HepG2 (cell line): ENCODE measurements around the gene RAPGEF5. TPM values are rescaled to one million over a fixed set of nuclear protein-coding genes. Genes with fewer than 3 reads are reported as not detected.

Experiments
- ARID3A ChIP-seq: IDR thresholded peaks from 2 replicates; pipeline ENCODE4 v1.6.1; 2012; ENCODE audit warnings: low read depth, low read length, improper control_type of control experiment
- ARNTL ChIP-seq: sonication (generic); formaldehyde crosslinking; IDR thresholded peaks from 2 replicates; pipeline ENCODE4 v1.4.0; 2020; ENCODE audit warnings: mild to moderate bottlenecking, missing genetic modification reagents
- ATF3 ChIP-seq: sonication (generic); formaldehyde crosslinking; IDR thresholded peaks from 2 replicates; pipeline ENCODE4 v1.4.0; 2020; ENCODE audit warnings: missing genetic modification reagents
- ATRX ChIP-seq: sonication (generic); formaldehyde crosslinking; IDR thresholded peaks from 2 replicates; pipeline ENCODE4 v1.4.0; 2020; ENCODE audit warnings: missing genetic modification reagents, borderline replicate concordance
- BHLHE40 ChIP-seq: IDR thresholded peaks from 2 replicates; pipeline ENCODE4 v1.6.1; 2011; ENCODE audit warnings: low read length, improper control_type of control experiment
- EP300 ChIP-seq, 3 experiments: sonication (generic) in 1 of 3; formaldehyde crosslinking in 1 of 3; IDR thresholded peaks; 2 replicates each; pipeline versions ENCODE4 v1.5.1 to v1.6.1; 2011 to 2020; ENCODE audit warnings: low read depth in 2 of 3, low read length in 2 of 3, borderline replicate concordance in 1 of 3, improper control_type of control experiment in 1 of 3, mild to moderate bottlenecking in 1 of 3, missing genetic modification reagents in 1 of 3, moderate library complexity in 1 of 3
- GABPA ChIP-seq, 2 experiments: IDR thresholded peaks; 2 replicates each; pipeline ENCODE4 v1.6.1; 2011 to 2016; ENCODE audit warnings: low read depth in 2 of 2, low read length in 1 of 2, missing biosample characterization in 1 of 2, missing genetic modification characterization in 1 of 2
- IRX3 ChIP-seq: sonication (generic); formaldehyde crosslinking; IDR thresholded peaks from 2 replicates; pipeline ENCODE4 v1.8.1; 2023; ENCODE audit warnings: mild to moderate bottlenecking, low read depth, missing genetic modification reagents, borderline replicate concordance
- MATR3 ChIP-seq: sonication (generic); formaldehyde crosslinking; IDR thresholded peaks from 2 replicates; pipeline ENCODE4 v1.4.0; 2020; ENCODE audit warnings: missing genetic modification reagents
- ONECUT2 ChIP-seq: sonication (generic); formaldehyde crosslinking; IDR thresholded peaks from 2 replicates; pipeline ENCODE4 v1.4.0; 2020; ENCODE audit warnings: missing genetic modification reagents
- SP5 ChIP-seq: IDR thresholded peaks from 2 replicates; pipeline ENCODE4 v1.6.1; 2016; ENCODE audit warnings: low read depth, borderline replicate concordance
- STAT6 ChIP-seq: sonication (generic); formaldehyde crosslinking; IDR thresholded peaks from 2 replicates; pipeline ENCODE4 v1.4.0; 2020; ENCODE audit warnings: missing genetic modification reagents, mild to moderate bottlenecking, borderline replicate concordance
- ZFP91 ChIP-seq: sonication (generic); formaldehyde crosslinking; IDR thresholded peaks from 2 replicates; pipeline ENCODE4 v1.9.0; 2022; ENCODE audit warnings: missing genetic modification reagents, mild to moderate bottlenecking, borderline replicate concordance
- ZIK1 ChIP-seq: sonication (generic); formaldehyde crosslinking; IDR thresholded peaks from 2 replicates; pipeline ENCODE4 v1.5.0; 2020; ENCODE audit warnings: mild to moderate bottlenecking, low read depth, missing genetic modification reagents, borderline replicate concordance
- ZMYM2 ChIP-seq: sonication (generic); formaldehyde crosslinking; IDR thresholded peaks from 2 replicates; pipeline ENCODE4 v1.8.0; 2022; ENCODE audit warnings: mild to moderate bottlenecking, missing genetic modification reagents
- ZMYM4 ChIP-seq: sonication (generic); formaldehyde crosslinking; IDR thresholded peaks from 2 replicates; pipeline ENCODE4 v1.8.1; 2023; ENCODE audit warnings: mild to moderate bottlenecking, missing genetic modification reagents
- ZNF292 ChIP-seq: sonication (generic); formaldehyde crosslinking; IDR thresholded peaks from 2 replicates; pipeline ENCODE4 v1.8.1; 2022; ENCODE audit warnings: mild to moderate bottlenecking, low read depth, missing genetic modification reagents, borderline replicate concordance
- ZNF34 ChIP-seq: sonication (generic); formaldehyde crosslinking; IDR thresholded peaks from 2 replicates; pipeline ENCODE4 v1.4.0; 2020; ENCODE audit warnings: mild to moderate bottlenecking, missing genetic modification reagents, borderline replicate concordance
- polyA plus RNA-seq, 8 experiments: library from polyadenylated mRNA; depleted of rRNA in 3 of 8; stranded (reverse) in 7 of 8; unstranded in 1 of 8; fragments of >200 nt; fragmentation: Illumina TruSeq in 4 of 8; extraction: Trizol in 4 of 8; gene quantifications; 2 replicates each; pipeline versions ENCODE4 v1.2.1 to v1.2.3, GENCODE V29; 2011 to 2016; ENCODE audit warnings: low read depth in 4 of 8, missing spikeins in 1 of 8, mixed read lengths in 1 of 8; ENCODE audit not compliant: insufficient read depth in 1 of 8
- total RNA-seq, 5 experiments: library from RNA; depleted of rRNA; stranded (reverse); fragments of >200 nt; fragmentation: Illumina TruSeq; extraction: Trizol; gene quantifications; 2 replicates each; pipeline ENCODE4 v1.2.3, GENCODE V29; 2016; ENCODE audit warnings: low read depth in 1 of 5
- TF ChIP-seq, protein P1 (sequence below): sonication (generic); formaldehyde crosslinking; IDR thresholded peaks from 2 replicates; pipeline ENCODE4 v1.4.0; 2020; ENCODE audit warnings: mild to moderate bottlenecking, low read depth, missing genetic modification reagents

Gene RAPGEF5
- total and polyA plus RNA-seq, 2 of the 13 experiments (the other 11 are each of a cell fraction or from before 2014, with no cell fraction given) = 17.1 to 23.4 TPM

DNA sequence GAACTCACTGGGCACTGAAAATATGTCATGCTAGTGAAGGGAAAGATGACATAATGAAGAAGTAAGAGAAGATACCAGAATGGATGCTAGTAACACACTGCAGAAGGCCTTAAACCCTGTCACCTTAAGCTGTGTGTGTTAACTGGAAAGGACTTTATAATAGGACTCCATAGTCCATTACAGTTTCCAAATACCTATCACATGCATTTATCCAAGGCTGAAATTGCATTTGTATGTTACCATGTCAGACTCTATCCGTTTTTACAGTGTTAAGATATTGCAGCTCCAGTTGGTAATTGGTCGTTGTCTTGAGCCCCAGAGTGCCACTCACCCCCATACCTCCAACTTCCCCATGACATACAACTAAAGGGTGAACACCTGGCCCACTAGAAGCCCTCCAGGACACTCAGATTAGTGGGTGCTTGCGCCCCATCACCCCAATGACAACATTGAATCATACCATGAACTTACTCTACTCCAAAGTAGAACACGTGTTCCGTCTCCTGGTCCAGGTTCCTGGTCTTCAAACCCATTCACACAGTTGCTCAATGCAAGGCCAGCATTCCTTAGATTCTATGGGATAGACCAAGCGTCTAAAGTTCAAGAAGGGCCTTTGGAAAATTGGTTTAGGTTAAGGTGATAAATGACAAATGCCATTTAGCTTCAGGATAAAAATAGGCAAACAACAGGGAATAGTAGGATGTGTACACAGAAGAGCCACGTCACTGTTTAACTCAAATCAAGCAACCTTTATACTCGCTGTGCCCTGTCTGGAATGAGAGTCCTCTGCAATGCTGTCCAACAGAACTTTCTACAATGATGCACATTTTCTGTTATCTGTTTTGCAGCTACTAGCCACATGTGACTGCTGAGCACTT lies 2.1 kb upstream of the RAPGEF5 start (continued):
- TF ChIP-seq ATF3 = peak; percentile 69; the same call in 1 of the 2 replicates
- peak; percentile 96 for TF ChIP-seq ARID3A
- no peak for TF ChIP-seq GABPA (IDR thresholded peaks at IDR 0.05; ENCODE audit: low read depth, low read length)
- TF ChIP-seq GABPA (CRISPR knock-in tag; IDR thresholded peaks at IDR 0.05; ENCODE audit: low read depth) = peak; percentile 19; the same call in 1 of the 2 replicates
- TF ChIP-seq SP5 = peak; percentile 62; the same call in 1 of the 2 replicates
- no peak for TF ChIP-seq ATRX (CRISPR knock-in tag)
- peak; percentile 49; the same call in 1 of the 2 replicates for TF ChIP-seq BHLHE40
- TF ChIP-seq IRX3 = no peak; the same call in 1 of the 2 replicates
- TF ChIP-seq ZNF292 (CRISPR knock-in tag) = peak; percentile 90; the same call in 1 of the 2 replicates
- TF ChIP-seq ZIK1 (CRISPR knock-in tag) = no peak; the same call in 1 of the 2 replicates
- TF ChIP-seq MATR3 (CRISPR knock-in tag) = no peak
- peak; percentile 73 to 93 for TF ChIP-seq EP300 (IDR thresholded peaks at IDR 0.05; ENCODE audit: low read depth in 2 of 2, low read length in 2 of 2)
- TF ChIP-seq EP300 (CRISPR knock-in tag; IDR thresholded peaks at IDR 0.05; ENCODE audit: borderline replicate concordance) = peak; percentile 91
- 0 out of 2 replicates have a peak, but pooled peaks have one; percentile 28 for TF ChIP-seq ZFP91 (CRISPR knock-in tag)
- TF ChIP-seq, protein P1, sequence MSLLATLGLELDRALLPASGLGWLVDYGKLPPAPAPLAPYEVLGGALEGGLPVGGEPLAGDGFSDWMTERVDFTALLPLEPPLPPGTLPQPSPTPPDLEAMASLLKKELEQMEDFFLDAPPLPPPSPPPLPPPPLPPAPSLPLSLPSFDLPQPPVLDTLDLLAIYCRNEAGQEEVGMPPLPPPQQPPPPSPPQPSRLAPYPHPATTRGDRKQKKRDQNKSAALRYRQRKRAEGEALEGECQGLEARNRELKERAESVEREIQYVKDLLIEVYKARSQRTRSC (CRISPR knock-in tag) = no peak
- TF ChIP-seq ZMYM2 (CRISPR knock-in tag) = 0 out of 2 replicates have a peak, but pooled peaks have one; percentile 53
- no peak for TF ChIP-seq ZNF34 (CRISPR knock-in tag)
- TF ChIP-seq ZMYM4 (CRISPR knock-in tag) = peak; percentile 90
- TF ChIP-seq ARNTL (CRISPR knock-in tag) = peak; percentile 83; the same call in 1 of the 2 replicates
- TF ChIP-seq ONECUT2 (CRISPR knock-in tag) = peak; percentile 44; the same call in 1 of the 2 replicates
- no peak for TF ChIP-seq STAT6 (CRISPR knock-in tag)
